GM18511 (cell line): Measurements from ENCODE around the gene NCAPG2.
A peak's percentile ranks its signal among the peaks of the same experiment; 100 is the strongest.
"Not testable (repeated sequence)": the region's sequence is repeated elsewhere in the genome, so short reads cannot be mapped to it uniquely, and the experiment has no call there.

Experiments used
- ATAC-seq: cut with Tn5 transposase; IDR thresholded peaks from one replicate; pipeline ENCODE4 v1.9.1; 2021; ENCODE audit warnings: mild to moderate bottlenecking, moderate library complexity; ENCODE audit not compliant: unreplicated experiment

Gene NCAPG2

DNA sequence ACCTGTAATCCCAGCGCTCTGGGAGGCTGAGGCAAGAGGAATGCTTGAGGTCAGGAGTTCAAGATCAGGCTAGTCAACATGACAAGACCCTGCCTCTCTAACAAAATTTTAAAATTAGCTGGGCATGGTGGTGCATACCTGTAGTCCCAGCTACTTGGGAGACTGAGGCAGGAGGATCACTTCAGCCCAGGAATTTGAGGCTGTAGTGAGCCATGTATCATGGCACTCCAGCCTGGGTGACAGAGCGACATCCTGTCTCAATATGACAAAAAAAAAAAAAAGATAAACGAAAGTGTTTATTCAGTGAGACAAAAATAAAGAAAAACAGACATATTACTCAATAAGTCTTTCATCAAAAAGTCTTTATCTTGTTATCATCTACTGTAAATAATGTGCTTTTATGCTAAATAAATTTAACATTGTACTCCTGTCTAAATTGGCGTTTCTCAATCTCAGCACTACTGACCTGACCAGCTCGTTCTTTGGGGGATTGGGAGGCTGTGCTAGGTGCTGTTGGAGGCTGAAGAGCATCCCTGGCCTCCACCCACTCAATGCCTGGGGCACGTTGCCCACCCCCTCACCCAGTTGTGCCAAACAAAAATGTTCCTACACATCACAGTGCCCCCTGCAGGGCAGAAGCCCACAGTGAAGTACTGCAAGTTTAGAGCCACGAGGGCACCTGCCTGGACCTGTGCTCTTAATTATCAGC is 57.7 kb downstream of the NCAPG2 start:
- ATAC-seq, result no peak

DNA sequence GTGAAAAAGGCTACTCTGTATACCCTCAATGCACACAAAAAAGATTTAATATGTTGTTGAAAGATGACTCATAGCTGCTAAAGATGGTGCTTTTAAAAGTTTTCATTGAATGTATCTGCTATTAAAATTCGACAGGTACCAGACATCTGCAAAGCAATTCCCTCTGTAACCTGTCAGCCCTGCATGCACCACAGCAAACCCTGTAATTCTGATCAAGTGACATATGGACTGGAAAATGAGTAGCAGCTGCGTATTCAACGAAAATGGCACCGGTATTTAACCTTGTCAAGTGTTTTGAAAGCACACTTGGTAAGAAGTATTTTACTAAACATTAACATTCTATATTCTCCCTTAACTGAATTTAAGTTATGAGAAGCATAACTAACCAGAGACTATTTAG is 58.8 kb downstream of the NCAPG2 start:
- ATAC-seq, result no peak

DNA sequence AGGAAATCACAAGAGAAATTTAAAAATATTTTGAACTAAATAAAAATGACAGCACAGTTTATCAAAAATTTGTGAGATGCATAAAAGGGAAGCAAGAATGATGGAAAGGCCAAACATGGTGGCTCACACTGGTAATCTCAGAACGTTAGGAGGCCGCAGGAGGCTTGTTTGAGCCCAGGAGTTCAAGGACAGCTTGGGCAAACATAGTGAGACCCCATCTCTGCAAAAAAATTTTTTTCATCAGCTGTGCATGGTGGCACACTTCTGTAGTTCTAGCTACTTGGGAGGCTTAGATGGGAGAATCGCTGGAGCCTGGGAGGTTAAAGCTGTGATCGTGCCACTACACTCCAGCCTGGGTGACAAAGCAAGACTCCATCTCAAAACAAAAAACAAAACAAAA is 62.5 kb downstream of the NCAPG2 start:
- ATAC-seq, result no peak

DNA sequence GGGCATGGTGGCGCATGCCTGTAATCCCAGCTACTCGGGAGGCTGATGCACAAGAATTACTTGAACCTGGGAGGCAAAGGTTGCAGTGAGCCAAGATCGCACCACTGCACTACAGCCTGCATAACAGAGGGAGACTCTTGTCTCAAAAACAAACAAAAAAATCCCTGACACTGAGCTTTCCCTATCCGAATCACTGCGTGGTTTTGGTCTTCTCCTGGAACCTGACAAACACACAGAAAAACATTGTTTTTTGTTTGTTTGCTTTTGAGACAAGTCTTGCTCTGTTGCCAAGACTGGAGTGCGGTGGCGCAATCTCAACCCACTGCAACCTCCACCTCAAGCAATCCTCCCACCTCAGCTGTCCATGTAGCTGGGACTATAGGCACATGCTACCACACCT is 66.6 kb downstream of the NCAPG2 start:
- ATAC-seq, result no peak

DNA sequence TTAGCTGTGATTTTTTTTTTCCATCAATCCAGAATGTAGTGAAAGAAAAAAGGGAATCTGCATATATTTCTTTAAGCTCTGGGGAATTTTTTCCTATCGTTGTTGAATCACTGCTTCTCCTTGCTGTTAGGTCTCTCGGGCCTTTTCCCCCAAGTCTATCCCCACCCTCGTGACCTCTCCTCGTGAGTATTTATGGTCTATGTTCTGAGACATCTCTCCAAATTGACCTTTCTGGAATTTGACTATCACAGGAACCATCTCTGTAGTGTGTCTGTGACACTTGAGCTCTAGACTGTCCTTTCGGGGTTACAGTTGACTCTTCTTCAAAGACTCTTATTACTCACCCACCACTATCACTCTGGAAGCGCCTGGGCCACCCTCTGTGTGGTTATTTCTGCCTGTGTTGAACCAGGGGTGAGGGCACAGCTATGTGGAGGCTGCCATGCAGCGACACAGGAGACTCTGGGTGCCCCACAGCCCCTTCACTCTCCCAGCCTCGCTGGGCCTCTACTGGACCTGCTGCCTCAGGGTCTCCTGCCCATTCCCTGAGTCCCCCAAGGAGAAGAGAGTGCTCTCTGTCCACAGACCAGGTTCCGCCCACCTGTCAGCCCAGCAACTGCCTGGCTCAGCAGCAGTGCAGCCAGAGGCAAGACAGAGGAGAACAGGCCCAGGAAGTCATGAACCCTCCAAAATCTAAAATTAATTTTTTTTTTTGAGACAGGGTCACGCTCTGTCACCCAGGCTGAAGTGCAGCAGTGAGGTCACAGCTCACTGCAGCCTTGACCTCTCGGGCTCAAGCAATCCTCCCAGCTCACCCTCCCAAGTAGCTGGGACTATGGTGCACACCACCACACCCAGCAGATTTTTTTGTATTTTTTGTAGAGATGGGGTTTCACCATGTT is 71.3 kb downstream of the NCAPG2 start:
- peak; percentile 92 for ATAC-seq

DNA sequence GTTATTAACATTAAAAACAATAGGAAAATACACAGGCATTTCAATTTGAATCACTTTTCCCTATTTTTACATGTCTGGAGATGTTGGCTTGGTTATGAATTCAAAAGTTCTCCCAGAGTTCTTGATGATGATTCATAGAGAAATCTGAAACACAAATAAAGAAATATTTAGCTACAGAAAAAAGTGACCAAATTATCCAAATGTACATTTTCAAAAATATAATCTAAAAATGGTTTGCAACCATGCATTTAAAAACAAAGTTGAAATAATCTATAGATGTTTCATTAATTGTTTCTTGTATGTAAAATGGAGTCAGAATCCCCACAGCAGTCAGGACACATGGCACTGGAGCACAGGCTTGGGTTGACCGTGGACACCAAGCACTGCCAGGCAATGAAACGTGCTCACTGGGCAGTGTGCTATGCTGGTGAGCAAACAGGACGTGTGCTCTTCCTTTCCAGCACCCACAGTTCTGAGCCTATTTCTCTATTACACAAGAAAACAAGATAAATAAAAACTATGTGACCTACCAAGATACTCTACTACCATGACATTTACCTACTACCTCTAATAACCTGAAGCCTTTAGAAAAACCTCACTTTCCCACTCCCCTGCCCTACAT is 72.9 kb downstream of the NCAPG2 start:
- no peak for ATAC-seq

DNA sequence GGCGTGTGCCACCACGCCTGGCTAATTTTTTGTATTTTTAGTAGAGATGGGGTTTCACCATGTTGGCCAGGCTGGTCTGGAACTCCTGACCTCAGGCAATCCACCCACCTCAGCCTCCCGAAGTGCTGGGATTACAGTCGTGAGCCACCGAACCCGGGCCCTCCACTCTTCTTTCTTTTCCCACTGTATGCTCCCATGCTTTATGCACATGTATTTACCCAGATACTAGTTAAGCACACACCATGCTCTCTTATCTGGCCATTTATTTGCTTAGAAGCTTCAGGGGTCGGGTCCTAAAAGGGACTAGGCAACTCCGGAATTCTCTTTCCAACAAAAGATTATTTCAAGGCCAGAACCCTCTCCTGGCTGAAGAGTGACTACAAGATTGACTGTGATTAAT is 78.3 kb downstream of the NCAPG2 start:
- not testable (repeated sequence) for ATAC-seq

DNA sequence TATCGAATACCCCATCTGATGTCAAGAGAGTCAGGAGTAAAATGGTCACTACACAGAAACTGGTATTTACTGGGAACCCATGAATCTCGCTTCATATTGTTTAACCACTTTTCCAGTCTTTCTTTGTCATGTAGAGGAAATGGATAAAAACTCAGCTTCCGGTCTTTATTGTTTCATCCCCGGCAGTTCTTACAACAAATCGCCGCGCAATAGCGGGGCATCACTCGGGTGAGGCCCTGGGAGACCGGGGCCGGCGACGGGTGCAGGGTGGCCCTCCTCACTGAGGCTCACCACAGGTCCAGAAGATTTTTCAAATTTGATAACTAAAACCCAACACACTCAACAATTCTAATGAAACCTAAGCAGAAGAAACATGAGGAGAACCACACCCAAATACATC is 81.4 kb downstream of the NCAPG2 start:
- ATAC-seq, result no peak

DNA sequence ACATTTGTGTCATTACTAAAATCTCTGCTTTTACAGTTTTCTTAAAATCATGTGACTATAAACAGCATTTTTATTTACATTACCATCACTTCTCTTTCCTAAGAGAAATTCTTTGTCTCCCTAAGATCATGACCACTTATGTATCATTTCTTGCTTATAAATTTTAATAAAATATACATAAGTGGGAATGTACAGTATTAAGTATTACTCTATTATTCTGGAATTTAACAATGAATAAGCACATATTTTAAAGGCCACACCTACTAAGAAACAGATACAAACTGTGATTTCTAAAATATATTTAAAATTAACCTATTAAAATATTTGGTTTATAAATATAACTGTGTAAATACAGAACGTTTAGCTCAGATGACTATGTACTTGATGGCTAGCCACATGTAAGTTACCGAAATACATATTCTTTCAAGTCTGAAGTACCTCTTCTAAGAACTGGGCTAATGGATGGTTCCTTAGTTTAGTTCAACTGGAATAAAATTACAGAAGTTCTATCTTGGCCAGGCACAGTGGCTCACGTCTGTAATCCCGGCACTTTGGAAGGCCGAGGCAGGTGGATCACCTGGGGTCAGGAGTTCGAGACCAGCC is 83.7 kb downstream of the NCAPG2 start:
- ATAC-seq, result no peak

DNA sequence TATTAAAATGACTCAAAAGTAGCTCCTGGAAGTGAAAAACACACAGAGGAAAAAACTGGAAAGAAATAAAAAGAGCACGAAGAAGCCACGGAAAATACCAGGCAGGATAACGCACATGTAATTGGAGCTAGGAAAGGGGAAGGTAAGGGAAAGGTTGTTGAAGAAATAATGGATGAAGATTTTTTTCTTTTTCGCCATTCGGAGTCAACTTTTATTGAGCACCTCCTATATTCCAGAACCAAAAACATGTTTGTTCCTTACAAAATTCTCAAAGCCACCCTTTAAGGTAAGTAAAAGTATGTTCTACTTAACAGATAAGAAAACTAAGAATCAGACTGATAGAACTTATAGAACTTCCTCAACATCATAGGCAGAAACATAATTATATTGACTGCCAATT is 84.2 kb downstream of the NCAPG2 start:
- no peak for ATAC-seq

DNA sequence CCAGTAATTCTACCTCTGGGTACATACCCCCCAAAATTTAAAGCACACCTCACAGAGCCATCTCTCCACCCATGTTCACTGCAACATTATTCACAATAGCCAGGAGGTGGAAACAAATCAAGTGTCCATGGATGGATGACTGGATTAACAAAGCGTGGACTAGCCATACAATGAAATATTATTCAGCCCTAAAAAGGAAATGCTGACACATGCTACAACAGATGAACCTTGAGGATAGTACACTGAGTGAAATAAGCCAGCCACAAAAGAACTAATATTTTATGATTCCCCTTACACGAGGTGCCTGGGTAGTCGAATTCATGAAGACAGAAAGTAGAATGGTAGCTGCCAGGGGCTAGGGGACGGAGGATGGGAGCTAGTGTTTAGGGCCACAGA is 85.9 kb downstream of the NCAPG2 start:
- no peak for ATAC-seq

DNA sequence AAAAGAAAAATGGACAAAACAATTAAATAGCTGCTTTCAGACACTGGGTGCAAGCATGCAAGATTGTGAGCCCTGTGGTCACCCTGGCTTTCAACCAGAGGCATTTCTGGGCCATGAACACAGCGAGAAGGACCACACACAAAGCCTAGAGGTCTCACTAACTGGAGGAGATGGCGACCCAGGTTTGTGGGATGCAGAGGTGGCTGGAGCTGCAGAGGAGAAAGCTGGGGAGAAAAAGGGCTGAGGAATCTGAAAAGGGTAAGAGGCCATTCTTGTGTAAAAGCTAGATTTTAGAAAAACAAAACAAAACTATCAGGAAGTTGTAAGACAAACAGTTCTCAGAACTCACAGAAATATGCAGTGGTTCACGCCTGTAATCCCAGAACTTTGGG is 86.9 kb downstream of the NCAPG2 start:
- no peak for ATAC-seq

DNA sequence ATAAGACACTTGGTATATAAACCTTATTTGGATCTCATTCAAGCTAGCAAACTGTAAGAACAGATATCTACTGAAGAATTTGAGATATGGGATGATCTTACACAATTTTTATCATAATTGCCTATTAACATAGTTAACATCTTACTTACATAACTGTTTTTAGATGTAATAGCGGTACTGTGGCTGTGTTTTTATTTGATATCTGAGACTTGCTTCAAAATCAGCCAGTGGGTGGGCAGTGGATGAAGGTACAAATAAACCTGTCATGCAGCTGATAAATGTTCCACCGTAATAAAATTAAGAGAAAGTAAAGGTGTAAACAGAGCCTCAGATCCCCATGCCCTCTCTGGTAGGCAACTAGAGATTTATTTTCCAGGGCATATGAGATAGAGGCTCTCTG is 88.6 kb downstream of the NCAPG2 start:
- no peak for ATAC-seq

DNA sequence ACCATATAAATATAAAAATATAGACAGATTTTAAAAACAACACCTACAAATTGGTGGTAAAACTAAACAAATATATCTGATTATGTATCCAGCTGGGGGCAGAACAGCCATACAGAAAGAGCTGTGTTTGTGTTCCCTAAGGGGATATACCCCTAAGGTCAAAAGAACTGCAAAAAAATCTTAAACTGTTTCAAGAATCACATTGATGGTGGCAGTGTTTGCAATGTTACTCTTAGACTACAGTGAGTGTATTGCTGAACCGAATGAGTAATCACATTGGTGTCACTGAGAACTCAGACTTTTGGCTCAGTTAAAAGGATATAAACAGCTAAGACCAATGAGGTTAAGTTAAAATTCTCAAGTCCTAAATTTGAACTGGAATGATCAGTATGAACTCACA is 89.9 kb downstream of the NCAPG2 start:
- ATAC-seq, result no peak

DNA sequence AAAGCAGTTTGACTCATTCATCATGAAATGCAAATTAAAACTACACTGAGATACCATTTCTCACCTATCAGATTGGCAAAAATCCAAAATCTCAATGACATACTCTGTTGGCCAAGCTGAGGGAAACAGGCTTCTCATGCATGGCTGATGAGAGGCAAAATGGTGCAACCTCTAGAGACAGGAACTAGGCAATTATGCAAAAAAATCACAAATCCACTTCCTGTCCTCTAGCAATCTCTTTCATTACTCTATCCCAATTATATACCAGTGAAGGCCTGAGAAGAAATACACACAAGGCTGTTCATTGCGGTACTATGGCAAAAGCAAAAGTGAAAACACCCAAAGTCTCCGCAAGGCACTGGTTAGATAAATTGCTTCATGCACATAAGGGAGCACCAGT is 91.1 kb downstream of the NCAPG2 start:
- peak; percentile 95 for ATAC-seq

DNA sequence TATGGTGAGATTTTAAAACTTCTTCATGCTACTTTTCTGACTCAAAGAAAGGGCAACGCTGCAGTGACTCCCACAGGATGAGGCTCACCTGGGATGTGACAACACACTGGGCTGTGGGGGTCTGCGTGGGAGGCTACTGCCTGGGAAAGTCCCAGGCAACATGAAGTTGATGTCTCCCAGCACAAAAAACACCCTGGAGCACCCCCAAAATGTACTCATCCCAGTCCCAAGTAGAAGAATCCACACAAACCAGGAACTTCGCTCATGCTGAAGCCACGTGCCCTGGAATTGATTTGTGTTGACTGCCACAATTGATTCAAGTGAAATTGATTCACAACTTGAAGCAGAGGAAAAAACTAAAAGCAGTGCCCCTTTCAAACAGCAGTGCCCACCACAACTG is 92.1 kb downstream of the NCAPG2 start:
- no peak for ATAC-seq

DNA sequence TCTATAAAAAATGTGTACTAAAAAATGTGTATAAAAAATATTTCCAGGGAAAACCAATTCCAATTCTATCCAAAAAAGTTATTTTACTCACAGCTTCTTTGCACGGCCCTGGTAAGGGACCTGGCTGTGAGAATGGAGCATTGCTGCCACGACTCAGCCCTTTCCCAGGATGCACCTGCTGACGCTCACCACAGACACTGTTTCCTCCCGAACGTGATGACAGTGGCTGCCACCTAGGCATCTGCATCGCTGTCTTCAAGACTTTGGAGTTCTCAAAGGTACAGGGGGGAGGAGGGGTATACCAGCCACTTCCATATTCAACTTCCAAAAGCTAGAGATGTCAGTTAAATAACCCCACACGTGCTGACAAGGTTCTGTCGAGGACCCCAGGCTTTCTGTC is 93.1 kb downstream of the NCAPG2 start:
- ATAC-seq, result no peak

DNA sequence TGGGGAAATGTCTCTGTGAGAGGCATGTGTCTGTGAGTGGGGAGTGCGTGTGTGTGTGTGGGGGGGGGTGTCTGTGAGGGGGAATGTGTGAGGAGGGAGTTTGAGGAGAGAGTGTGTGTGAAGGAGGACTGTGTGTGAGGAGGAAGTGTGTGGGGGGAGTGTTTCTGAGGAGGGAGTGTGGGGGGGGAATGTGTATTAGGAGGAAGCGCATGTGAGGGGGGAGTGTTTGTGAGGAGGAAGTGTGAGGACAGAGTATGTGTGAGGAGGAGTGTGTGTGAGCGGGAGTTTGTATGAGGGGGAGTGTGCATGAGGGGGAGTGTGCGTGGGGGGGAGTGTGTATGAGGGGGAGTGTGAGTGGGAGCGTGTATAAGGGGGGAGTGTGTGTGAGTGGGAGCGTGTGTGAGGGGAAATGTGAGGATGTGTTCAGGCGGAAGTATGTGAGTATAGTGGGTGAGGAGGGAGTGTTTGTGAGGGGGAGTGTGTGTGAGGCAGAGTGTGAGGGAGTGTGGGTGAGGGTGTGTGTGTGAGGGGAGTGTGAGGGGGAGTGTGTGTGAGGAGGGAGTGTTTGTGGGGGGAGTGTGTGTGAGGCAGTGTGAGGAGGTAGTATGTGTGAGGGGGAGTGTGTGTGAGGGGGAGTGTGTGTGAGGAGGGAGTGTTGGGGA is 95.2 kb downstream of the NCAPG2 start:
- no peak for ATAC-seq

DNA sequence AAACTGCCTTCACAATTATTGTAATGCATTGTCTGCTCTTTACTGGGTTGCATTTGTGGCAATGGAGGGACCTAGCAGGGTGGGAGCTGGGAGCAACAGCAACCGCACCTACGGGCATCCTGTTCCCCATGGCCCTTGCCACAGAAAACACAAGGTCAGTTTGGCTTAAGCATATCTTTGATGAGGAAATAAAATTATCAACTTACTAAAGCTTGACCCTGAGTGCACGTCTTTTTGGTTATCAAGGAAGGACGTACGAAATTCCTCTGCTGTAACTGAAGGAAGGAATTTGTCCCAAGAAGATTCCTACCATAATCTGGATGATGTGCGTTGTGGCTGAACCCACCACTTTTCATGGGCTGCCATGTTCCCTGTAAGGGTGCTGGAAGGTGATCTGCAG is 97.0 kb downstream of the NCAPG2 start:
- no peak for ATAC-seq

DNA sequence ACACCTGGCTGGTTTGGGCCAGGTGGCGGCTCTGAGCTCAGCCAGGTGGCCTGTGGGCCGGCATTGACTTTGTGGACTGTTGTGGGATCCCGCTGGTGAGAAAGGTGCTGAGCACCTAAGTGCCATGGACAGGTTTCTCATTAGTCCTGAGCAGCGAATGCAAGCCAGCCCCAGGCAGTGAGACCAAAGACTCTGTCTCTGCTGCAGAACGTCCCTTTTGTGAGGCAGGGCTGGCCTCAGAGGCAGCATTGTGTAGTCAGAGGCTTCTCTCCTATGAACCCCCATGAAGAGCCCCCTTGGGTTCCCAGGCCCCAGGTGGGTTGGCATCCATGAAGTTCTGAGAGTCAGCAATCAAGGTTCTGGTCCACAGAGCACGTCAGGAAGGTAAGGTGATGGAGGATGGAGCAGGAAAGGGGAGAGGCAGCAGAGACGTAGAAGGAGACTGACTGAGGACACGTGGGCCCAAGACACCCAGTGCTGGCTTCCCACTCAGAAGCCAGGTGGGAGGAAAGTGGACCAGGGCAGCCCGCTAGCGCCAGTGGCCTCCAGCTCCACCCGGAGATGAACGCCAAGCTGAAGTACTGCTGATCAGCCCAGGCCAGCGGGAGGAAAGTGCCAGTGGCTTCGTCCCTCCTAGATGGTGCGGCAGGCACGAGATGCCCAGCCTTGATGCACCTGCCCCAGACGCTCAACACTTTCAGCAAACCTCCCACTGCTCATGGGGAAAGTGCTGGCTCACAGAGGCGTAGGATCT is 97.8 kb downstream of the NCAPG2 start:
- ATAC-seq, result no peak
